NCI-H2171 treated with DMSO at 0.1 percent for 48 hours (cell line): ENCODE results near the gene STMN1.
"Not testable (repeated sequence)": the region's sequence is repeated elsewhere in the genome, so short reads cannot be mapped to it uniquely, and the experiment has no call there.

Source experiments
- DNase-seq: peaks from one replicate; lab custom pipeline; 2025; lab: John Stamatoyannopoulos, UW

STMN1 gene

GRCh38 chr1:25905680-25906643 is at the start of gene STMN1:
Gene STMN1 (minus strand): TSS chr1:25906419. CDS start chr1:25904676, 1,743 bp downstream.
- peak; percentile 92 for DNase-seq

- no peak for DNase-seq
These were observed 49.3 kb upstream of the STMN1 start for GRCh38 chr1:25955553-25955952.

- DNase-seq, result no peak
These were observed 48.2 kb upstream of the STMN1 start for GRCh38 chr1:25954282-25954938.

GRCh38 chr1:25952841-25953401 is 46.7 kb upstream of the STMN1 start:
- peak; percentile 100 for DNase-seq

- DNase-seq, result no peak
These were observed 42.4 kb upstream of the STMN1 start for GRCh38 chr1:25948641-25949040.

- DNase-seq, result no peak
These were observed 40.8 kb upstream of the STMN1 start for GRCh38 chr1:25947027-25947426.

- no peak for DNase-seq
These were observed 39.5 kb upstream of the STMN1 start for GRCh38 chr1:25945761-25946160.

- DNase-seq, result no peak
These were observed 38.8 kb upstream of the STMN1 start for GRCh38 chr1:25944986-25945385.

GRCh38 chr1:25943511-25943910 is 37.3 kb upstream of the STMN1 start:
- not testable (repeated sequence) for DNase-seq

GRCh38 chr1:25936947-25937346 is 30.7 kb upstream of the STMN1 start:
- no peak for DNase-seq

GRCh38 chr1:25933479-25934365 is 27.5 kb upstream of the STMN1 start:
- no peak for DNase-seq

GRCh38 chr1:25932811-25933400 is 26.7 kb upstream of the STMN1 start:
- not testable (repeated sequence) for DNase-seq

GRCh38 chr1:25932321-25932720 is 26.1 kb upstream of the STMN1 start:
- no peak for DNase-seq

- DNase-seq, result no peak
These were observed 22.8 kb upstream of the STMN1 start for GRCh38 chr1:25929016-25929415.

GRCh38 chr1:25927521-25928265 is 21.5 kb upstream of the STMN1 start:
- DNase-seq, result peak; percentile 43

- DNase-seq, result no peak
These were observed 20.7 kb upstream of the STMN1 start for GRCh38 chr1:25926731-25927496.

GRCh38 chr1:25924454-25924853 is 18.2 kb upstream of the STMN1 start:
- DNase-seq, result no peak

GRCh38 chr1:25922971-25923552 is 16.8 kb upstream of the STMN1 start:
- no peak for DNase-seq
